DMS53 treated with DMSO at 0.1 percent for 48 hours (cell line): ENCODE results near the gene NPPA.

Experiments
- DNase-seq: peaks from one replicate; lab custom pipeline; 2025; ENCODE audit not compliant: unreplicated experiment; lab: John Stamatoyannopoulos, UW

Gene NPPA

DNA sequence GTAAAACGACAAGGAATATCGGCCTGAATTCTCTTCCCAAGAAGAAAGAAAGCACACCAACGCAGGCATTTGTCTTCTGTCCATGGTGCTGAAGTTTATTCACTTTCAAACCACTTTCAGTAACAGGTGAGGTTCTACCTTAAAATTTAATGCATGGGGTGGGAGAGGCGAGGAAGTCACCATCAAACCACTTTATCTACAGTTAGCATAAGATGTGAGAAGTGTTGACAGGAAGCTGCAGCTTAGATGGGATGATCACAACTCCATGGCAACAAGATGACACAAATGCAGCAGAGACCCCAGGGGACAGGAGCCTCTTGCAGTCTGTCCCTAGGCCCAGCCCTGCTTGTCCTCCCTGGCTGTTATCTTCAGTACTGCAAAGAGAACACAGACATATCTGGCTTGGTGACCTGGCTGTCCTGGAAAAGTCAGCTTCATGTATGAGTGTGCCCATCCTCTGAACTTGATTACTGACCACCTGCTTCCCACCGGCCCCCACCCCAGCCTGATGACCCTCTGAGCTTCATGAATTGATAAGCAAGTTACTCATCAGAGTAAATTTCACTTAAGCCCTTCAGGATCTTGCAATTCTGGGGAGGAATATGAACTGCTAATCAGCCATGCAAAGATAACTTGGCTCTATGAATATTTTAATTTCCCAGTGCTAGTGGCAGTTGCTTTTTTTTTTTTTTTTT, 1.8 kb downstream of the NPPA start:
- no peak for DNase-seq

DNA sequence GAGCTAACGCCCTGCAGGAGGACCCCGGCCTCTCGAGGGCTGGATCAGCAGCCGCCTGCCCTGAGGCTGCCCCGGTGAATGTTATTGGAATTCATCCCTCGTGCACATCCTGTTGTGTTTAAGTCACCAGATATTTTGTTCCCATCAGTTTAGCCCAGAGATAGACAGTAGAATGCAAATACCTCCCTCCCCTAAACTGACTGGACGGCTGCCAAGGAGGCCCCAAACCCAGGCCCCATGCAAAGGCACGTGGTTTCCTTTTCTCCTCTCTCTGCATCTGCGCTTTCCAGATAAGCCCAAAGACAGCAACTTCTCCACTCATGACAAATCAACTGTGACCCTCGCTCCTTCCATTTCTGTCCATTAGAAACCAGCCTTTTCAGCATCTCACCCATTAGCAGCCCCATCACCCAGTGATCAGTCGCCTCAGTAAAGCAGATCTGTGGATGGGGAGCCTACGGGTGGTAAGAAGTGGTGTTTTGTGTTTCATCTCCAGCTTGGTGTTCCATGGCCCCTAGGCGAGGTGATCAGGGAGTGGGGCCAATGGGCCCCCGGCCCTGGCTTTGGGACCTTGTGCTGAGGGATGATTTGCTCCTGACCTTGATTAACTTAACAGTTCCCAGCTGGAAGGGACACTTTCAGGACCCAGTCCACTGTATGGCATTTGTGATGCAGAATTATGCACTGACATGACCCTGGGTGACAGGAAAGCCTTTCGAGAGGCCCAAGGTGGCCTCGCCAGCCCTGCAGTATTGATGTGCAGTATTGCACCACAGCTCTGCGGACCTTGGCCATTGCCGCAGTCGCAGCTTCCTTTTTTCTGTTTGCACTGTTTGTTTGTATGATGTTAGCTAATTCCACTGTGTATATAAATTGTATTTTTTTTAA, 5.2 kb downstream of the NPPA start:
- DNase-seq, result no peak

DNA sequence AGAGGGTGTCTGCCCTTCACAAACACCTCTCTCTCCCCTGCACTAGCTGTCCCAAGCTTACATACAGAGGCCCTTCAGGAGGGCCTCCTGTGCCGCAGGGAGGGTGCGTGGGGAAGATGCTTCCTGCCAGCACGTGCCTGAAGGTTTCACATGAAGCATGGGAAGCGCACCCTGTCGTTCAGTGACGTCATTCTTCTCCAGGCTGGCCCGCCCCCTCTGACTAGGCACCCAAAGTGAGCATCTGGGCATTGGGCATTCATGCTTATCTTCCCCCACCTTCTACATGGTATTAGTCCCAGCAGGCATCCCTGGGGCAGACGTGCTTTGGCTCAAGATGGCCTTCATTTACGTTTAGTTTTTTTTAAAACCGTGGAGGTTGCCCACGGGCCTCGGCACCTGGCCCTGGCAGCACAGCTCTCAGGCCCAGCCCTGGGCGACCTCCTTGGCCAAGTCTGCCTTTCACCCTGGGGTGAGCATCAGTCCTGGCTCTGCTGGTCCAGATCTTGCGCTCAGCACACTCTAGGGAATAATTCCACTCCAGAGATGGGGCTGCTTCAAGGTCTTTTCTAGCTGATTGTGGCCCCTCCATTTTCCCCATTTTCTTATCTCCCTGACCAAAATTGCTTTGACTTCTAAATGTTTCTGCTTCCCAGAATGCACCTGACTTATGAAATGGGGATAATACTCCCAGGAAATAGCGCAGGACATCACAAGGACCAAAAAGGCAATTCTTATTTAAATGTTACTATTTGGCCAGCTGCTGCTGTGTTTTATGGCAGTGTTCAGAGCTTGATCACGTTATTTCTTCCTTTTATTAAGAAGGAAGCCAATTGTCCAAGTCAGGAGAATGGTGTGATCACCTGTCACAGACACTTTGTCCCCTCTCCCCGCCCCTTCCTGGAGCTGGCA, 6.1 kb downstream of the NPPA start:
- no peak for DNase-seq

DNA sequence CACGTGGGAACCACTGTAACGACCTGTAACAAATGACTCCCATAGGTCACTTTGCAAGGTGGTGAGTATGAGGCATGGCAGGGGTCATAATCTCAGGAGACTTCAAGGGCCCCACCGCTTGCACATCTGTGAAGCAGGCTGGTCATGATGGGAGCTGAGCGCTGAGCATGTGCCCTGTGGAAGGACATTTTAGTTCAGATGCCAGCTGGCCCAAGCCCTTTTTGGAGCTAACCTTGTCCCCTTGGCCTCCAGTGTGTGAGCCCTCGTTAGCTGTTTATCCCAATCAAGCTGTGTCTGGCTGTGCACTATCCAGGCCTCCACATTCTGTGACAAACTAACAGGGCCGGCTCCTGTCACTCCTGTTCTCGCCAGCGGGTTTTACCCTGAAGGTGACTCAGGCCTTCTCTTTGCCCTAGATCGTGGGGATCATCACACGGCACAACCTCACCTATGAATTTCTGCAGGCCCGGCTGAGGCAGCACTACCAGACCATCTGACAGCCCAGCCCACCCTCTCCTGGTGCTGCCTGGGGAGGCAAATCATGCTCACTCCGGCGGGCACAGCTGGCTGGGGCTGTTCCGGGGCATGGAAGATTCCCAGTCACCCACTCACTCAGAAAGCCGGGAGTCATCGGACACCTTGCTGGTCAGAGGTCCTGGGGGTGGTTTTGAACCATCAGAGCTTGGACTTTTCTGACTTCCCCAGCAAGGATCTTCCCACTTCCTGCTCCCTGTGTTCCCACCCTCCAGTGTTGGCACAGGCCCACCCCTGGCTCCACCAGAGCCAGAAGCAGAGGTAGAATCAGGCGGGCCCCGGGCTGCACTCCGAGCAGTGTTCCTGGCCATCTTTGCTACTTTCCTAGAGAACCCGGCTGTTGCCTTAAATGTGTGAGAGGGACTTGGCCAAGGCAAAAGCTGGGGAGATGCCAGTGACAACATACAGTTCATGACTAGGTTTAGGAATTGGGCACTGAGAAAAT, 7.6 kb downstream of the NPPA start:
- no peak for DNase-seq

DNA sequence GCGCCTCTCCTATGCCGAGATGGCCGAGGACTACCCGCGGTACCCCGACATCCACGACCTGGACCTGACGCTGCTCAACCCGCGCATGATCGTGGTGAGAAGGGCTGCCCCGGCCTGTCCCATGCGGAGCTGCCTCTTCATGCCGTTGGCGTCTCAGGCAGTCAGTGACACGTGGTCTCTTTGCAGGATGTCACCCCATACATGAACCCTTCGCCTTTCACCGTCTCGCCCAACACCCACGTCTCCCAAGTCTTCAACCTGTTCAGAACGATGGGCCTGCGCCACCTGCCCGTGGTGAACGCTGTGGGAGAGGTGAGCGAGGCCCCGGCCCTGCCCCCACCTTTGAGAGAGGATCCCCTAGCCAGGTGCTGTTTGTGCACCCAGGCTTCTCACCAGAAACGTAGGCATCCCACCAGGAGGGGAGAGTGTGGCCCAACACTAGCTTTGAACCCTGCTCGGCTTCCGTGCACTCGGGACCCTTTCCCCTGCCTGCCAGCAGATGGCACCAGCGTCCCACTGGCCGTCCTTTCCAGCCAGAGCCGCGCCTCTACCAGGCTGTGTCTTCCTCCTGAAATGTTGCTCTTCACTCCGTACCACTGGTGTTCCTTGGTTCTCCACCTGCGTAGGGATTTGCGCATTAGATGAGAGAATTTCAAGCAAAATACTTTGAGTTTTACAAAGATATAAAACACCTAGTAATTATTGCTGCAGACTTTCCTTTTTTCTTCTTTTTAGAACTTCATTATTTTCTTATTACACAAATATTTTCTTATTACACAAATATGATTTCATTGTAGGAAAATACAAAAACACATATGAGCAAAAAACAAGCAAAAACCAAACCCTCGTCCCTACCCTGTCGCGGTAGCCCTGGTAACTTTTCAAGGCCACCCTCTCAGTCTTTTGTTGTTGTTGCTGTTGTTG, 9.0 kb downstream of the NPPA start:
- peak; percentile 70 for DNase-seq

DNA sequence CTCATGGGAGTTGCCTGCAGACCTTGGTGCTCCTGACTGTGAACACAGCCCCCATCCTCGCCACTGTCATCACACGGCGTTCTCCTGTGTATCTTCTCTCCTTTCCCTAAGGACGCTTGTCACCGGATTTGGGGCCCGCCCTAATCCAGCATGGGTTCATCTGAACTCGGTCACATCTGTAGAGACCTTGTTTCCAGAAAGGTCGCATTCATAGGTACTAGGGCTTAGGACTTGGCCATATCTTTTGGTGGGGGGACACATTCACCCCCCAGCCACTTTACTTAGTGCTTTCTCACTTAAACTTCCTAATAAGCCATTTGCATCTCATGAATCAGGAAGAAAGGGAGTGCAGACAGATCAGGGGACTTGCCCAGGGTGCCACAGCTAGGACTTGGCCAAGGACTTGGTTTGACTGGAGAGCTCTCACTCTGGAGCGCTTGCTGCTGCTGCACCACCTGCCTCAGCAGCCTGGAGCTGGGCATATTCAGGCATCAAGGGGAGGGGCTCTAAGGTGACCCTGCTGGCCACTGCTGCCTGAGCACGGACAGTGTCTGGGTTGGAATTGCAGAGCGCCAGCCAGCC, 9.7 kb downstream of the NPPA start:
- DNase-seq, result no peak

DNA sequence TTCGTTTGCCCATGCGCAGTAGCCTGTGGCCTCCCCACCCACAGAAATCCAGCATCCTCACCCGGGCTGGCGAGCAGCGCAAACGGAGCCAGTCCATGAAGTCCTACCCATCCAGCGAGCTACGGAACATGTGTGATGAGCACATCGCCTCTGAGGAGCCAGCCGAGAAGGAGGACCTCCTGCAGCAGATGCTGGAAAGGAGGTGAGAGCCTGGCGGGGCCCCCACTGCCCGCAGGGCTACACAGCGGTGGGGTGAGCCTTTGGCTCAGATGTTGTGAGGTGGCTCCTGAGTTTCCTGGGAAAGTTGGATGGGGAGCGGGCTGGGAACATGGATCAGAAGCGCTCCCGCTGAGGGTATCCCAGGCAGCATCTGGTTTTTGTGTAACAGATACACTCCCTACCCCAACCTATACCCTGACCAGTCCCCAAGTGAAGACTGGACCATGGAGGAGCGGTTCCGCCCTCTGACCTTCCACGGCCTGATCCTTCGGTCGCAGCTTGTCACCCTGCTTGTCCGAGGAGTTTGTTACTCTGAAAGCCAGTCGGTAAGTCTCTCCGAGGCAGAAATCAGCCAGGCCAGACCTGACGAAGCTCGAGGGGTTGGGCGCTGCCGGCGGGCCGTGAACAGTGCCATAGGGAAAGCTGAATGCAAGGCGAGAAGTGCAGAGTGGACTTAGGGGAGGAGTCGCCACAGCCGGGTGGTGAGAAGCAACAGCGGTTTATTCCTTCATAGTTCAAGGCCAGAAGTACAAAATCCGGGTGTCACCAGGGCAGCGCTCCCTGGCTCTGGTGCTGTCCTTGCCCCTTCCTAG, 10.4 kb downstream of the NPPA start:
- no peak for DNase-seq

DNA sequence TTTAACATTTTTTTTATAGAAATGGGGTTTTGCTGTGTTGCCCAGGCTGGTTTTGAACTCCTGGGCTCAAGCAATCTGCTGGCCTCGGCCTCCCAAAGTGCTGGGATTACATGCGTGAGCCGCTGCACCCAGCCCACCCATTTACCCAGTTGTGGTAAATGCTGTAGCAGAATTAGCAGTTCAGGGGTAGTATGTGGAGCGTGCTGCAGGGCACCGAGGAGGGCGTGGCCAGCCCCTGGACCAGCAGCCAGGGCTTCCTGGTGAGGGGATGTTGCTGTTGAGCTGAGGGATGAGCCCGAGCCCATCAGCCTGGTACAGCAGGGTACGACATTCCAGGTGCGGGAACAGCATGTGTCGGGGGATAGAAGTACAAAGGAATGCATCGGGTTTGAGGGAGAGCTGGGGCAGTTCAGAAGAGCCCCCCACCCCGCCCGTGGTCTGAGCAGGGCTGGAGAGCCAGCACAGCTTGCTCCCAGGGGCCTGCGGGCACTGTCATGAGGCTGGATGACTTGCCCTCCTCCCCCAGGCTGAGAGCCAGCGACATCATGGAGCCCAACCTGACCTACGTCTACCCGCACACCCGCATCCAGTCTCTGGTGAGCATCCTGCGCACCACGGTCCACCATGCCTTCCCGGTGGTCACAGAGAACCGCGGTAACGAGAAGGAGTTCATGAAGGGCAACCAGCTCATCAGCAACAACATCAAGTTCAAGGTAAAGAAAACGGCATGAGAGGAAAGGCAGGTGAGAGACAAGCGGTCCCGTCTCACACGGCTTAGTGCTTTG, 11.9 kb downstream of the NPPA start:
- DNase-seq, result no peak

DNA sequence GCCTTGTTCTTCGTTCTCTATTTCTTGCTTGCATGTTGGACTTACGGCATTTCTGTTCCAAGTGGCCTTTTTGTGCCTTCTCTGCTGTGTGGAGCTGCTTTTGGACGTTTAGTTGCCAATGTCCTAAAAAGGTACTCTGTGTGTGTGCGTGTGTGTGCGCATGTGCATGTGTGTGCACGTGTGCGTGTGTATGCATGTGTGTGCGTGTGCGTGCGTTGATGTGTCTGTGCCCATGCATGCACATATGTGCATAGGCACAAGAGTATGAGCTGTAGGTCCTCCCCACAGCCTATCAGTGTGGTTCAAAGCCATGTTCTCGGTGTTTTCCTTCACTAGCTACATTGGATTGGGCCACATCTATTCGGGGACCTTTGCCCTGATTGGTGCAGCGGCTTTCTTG, 13.7 kb downstream of the NPPA start:
- no peak for DNase-seq

DNA sequence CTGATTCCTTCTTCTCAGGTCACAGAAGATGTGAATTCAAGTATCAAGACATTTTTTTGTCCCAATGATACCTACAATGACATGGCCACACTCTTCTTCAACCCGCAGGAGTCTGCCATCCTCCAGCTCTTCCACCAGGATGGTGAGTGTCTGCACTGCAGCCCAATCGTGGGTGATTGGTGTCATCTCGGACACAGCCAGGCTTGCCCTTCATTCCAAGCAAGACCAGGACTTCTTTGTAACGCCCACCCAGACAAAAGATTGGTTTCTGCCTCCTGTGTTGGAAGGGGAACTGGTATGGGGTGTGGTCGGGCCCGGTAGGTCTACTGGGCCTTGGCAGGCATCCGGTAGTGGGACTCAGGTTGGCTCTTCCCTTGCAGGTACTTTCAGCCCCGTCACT, 14.1 kb downstream of the NPPA start:
- DNase-seq, result no peak

DNA sequence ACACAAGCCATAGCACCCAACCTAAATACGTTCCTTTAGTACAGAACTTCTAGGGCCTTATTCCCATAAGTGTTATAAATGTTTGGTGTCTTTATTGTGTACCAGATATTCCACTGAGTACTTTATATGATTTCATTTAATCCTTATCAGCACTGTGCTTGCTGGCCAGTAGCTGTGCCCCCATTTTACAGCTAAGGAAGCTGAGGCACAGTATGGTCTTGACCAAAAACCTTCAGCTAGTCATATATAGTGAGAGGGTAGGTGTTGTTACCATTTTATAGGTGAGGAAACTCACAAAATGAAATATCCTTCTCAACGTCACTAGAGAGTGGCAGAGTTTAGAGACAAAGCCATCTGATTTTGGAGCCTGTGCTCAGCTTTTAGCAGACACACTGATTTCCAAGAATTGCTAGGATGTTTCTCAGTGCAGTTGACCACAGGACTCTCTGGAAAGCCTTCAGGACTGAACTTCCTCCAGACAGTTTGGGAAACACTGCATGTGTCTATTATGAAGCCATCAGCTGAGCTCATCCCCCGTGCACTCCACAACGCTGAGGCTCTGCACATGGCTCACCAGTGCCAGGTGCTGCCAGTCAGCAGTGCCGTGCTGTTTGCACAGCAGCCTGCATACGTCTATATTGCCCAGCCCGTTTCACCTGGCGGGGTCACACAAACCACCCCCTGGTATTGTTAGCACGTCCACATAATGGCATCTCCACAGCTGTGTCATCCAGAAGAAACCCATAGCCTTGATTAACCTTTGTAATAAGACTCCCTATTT, 15.4 kb downstream of the NPPA start:
- DNase-seq, result no peak

DNA sequence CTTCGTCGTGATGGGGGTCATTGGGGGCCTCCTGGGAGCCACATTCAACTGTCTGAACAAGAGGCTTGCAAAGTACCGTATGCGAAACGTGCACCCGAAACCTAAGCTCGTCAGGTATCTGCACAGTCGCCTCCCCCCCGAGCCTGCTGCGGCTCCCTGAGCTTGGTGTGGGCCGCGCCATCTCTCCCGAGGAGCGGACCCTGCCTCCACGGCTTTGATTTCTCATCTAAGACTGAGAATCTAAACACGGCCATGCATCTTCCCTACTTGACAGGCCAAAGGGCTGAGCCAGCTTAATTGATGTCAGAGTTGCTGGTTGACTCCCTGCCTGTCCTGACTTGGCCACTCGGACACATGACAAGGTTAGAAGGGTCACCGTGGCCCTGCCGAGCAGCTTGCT, 19.1 kb downstream of the NPPA start:
- DNase-seq, result no peak

DNA sequence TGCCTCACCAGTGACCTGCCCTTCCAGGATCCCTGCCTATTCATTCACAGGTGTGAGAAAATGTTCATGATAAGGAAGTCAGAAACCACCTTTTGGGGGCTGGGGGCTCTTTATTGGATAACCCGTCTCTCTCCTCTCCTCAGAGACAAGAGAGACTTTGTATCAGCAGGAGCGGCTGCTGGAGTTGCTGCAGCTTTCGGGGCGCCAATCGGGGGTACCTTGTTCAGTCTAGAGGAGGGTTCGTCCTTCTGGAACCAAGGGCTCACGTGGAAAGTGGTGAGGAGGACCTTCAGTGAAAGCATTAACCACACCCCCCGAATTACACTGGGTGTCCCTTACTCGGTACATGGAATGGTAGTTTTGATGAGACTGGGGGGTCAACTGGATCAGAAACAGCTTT, 20.6 kb downstream of the NPPA start:
- DNase-seq, result no peak

DNA sequence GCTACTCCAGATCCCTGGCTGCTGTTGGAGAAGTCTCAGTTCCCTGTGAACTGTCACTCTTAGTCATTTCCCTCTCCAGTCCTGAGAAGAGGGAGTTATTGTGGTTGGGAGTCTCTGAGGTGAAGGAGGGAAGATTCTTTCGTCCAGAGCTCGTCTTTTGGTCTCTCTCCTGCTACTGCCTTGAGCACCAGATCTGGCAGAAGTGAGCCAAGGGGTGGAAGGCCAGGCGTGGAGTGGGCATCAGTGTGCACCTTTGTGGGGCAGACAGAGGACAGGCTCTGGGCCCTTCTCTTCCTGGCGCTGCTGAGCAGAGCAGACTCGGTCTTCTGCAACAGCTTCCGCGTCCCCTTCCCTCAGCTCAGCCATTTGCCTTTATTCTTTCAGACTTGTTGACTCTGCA, 22.5 kb downstream of the NPPA start:
- no peak for DNase-seq

DNA sequence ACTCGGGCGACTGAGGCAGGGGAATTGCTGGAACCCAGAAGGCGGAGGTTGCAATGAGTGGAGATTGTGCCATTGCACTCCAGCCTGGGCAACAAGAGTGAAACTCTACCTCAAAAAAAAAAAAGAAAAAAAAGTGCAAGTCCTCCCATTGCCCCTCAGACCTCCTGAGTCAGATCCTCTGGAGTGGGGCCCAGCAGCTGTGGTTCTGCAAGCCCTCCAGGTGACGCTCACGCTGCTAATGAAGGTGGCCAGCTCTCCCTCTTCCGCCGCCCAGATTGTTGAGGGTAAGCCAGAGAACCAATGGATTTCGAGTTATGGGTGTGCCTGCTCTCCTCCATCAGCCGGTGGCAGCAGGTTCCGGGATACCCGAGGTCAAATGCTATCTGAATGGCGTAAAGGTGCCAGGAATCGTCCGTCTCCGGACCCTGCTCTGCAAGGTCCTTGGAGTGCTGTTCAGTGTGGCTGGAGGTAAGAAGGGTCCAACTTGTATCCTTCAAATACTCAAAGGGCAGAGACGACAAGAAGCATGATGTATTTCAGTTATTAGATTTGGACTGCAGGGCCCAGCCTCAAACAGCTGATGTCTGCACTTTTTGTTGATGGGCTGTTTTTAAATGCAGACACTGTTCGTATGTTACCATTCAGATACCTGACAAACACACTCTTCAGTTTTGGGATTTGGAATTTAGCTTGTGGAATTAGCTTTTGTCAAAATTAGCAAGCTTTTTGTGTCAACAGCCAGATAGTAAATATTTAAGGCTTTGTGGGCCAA, 24.0 kb downstream of the NPPA start:
- no peak for DNase-seq

DNA sequence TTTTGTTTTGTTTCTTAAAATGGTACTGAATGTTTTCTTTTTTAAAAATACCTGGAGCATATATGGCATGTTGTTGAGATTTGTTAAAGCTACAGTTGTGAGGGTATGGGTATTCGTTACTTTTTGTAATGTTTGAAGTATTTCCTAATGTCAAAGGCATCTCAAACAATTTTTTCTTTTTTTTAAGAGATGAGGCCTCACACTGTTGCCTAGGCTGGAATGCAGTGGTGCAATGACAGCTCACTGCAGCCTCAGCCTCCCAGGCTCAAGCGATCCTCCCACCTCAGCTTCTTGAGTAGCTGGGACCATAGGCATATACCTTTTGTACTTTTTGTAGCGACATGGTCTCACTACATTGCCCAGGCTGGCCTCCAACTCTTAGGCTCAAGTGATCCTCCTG, 25.5 kb downstream of the NPPA start:
- DNase-seq, result no peak
